ENCODE results near the gene DNAI2.

- TF ChIP-seq CTCF (conservative IDR thresholded peaks at IDR 0.05 in 1 of 2, IDR thresholded peaks at IDR 0.05 in 1 of 2; ENCODE audit: extremely low read depth in 1 of 2, insufficient read depth in 1 of 2, low read depth in 1 of 2, low read length in 2 of 2) = no peak
- no peak for TF ChIP-seq EZH2 (IDR thresholded peaks at IDR 0.05; ENCODE audit: borderline replicate concordance, low read length)
These were observed 51.8 kb downstream of the DNAI2 start, which contains the start of gene KIF19 for GRCh38 chr17:74325743-74326379.
